ENCODE results near the gene RAD51B.

DNA sequence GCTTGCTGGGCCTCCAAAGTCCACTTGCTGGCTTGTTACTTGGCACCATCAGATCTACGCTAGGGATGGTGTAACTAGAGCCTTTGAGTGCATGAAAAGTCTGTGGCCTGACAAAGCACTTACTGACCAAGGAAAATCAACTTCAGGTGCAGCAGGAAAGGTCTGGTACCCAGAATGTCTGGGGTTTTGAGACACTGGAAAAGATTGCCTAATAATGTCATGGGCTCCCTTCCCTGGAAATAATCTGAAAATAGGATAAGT, 866.6 kb downstream of the RAD51B start:
- TF ChIP-seq ATF1 (CRISPR knock-in tag; IDR thresholded peaks at IDR 0.05) (no peak), KAT7 (CRISPR knock-in tag; IDR thresholded peaks at IDR 0.05; ENCODE audit: borderline replicate concordance) (no peak), SMAD3 (CRISPR knock-in tag; IDR thresholded peaks at IDR 0.05; ENCODE audit: borderline replicate concordance) (no peak), CTCF (IDR thresholded peaks at IDR 0.05) (no peak), IRF1 (CRISPR knock-in tag; IDR thresholded peaks at IDR 0.05) (no peak), ESRRA (CRISPR knock-in tag; IDR thresholded peaks at IDR 0.05; ENCODE audit: borderline replicate concordance) (no peak)
